22Rv1 (cell line): ENCODE results near the gene STPG2.

Experiments used
- ZFX ChIP-seq: fragments of 450-650 bp; IDR thresholded peaks from 2 replicates; pipeline ENCODE4 v1.6.1; 2017; ENCODE audit warnings: antibody characterized with exemption, borderline replicate concordance
- TF ChIP-seq, protein P1 (sequence below): fragments of 450-650 bp; IDR thresholded peaks from 2 replicates; pipeline ENCODE4 v1.5.1; 2017; ENCODE audit warnings: mild to moderate bottlenecking

DNA sequence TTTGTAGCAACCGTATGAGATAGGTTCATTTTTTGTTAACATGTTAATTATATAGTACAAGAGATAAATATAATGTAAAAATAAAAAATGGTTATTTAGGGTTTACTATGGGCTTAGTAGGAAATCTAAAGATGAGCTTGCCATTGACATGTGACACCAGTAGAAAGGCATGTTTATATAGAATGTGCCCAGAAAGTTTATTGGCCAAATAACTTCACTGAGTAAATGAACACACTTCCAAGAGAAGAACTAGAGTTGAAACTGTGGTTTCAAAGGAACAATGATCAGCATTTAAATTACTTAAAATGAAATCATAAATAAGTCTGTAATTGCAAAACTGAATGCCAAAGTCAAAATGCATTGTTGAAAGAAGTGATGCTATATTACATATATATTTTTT lies 503.3 kb downstream of the STPG2 start:
- TF ChIP-seq, protein P1, sequence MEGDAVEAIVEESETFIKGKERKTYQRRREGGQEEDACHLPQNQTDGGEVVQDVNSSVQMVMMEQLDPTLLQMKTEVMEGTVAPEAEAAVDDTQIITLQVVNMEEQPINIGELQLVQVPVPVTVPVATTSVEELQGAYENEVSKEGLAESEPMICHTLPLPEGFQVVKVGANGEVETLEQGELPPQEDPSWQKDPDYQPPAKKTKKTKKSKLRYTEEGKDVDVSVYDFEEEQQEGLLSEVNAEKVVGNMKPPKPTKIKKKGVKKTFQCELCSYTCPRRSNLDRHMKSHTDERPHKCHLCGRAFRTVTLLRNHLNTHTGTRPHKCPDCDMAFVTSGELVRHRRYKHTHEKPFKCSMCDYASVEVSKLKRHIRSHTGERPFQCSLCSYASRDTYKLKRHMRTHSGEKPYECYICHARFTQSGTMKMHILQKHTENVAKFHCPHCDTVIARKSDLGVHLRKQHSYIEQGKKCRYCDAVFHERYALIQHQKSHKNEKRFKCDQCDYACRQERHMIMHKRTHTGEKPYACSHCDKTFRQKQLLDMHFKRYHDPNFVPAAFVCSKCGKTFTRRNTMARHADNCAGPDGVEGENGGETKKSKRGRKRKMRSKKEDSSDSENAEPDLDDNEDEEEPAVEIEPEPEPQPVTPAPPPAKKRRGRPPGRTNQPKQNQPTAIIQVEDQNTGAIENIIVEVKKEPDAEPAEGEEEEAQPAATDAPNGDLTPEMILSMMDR, result no peak
- no peak for TF ChIP-seq ZFX
